Measurements from ENCODE around the gene KCNMB1.

Gene KCNMB1

GRCh38 chr5:170414786-170415185 lies 25.6 kb upstream of the KCNMB1 start:
- no peak for DNase-seq (ENCODE audit: low read depth in 2 of 2)

- DNase-seq (ENCODE audit: low read depth in 2 of 2): no peak
These were observed 24.7 kb upstream of the KCNMB1 start for GRCh38 chr5:170413897-170414296.

GRCh38 chr5:170411100-170411499 lies 21.9 kb upstream of the KCNMB1 start:
- DNase-seq (ENCODE audit: low read depth in 2 of 2): no peak

- DNase-seq (ENCODE audit: low read depth in 2 of 2): no peak
These were observed 21.2 kb upstream of the KCNMB1 start for GRCh38 chr5:170410401-170410800.

GRCh38 chr5:170408877-170409660 lies 19.9 kb upstream of the KCNMB1 start:
- no peak for DNase-seq (ENCODE audit: low read depth in 2 of 2)

- no peak for DNase-seq (ENCODE audit: low read depth in 2 of 2)
These were observed 19.1 kb upstream of the KCNMB1 start for GRCh38 chr5:170408226-170408625.

- no peak for DNase-seq (ENCODE audit: low read depth in 2 of 2)
These were observed 17.9 kb upstream of the KCNMB1 start for GRCh38 chr5:170407062-170407461.

GRCh38 chr5:170405817-170406216 lies 16.6 kb upstream of the KCNMB1 start:
- DNase-seq (ENCODE audit: low read depth in 2 of 2): no peak

GRCh38 chr5:170404398-170404797 lies 15.2 kb upstream of the KCNMB1 start:
- no peak for DNase-seq (ENCODE audit: low read depth in 2 of 2)

- DNase-seq (ENCODE audit: low read depth in 2 of 2): no peak
These were observed 14.5 kb upstream of the KCNMB1 start for GRCh38 chr5:170403675-170404074.

- DNase-seq (ENCODE audit: low read depth in 2 of 2): no peak
These were observed 13.3 kb upstream of the KCNMB1 start for GRCh38 chr5:170402508-170402907.

GRCh38 chr5:170397059-170397458 lies 7.9 kb upstream of the KCNMB1 start:
- no peak for DNase-seq (ENCODE audit: low read depth in 2 of 2)

- DNase-seq (ENCODE audit: low read depth in 2 of 2): no peak
These were observed 4.8 kb upstream of the KCNMB1 start for GRCh38 chr5:170393958-170394357.

GRCh38 chr5:170393235-170393634 lies 4.1 kb upstream of the KCNMB1 start:
- peak; percentile 19 to 24 for DNase-seq (ENCODE audit: low read depth in 2 of 2)

GRCh38 chr5:170390472-170390871 lies 1.3 kb upstream of the KCNMB1 start:
- no peak for DNase-seq (ENCODE audit: low read depth in 2 of 2)

GRCh38 chr5:170389550-170389892 lies 354 bp upstream of the KCNMB1 start:
- DNase-seq (ENCODE audit: low read depth in 2 of 2): no peak

GRCh38 chr5:170387775-170388639 lies 1.2 kb downstream of the KCNMB1 start:
- DNase-seq (ENCODE audit: low read depth in 2 of 2): no peak

- DNase-seq (ENCODE audit: low read depth in 2 of 2): no peak
These were observed 2.3 kb downstream of the KCNMB1 start for GRCh38 chr5:170386743-170387395.

GRCh38 chr5:170383227-170383626 lies 5.9 kb downstream of the KCNMB1 start:
- no peak for DNase-seq (ENCODE audit: low read depth in 2 of 2)

- DNase-seq (ENCODE audit: low read depth in 2 of 2): no peak
These were observed 6.4 kb downstream of the KCNMB1 start for GRCh38 chr5:170382790-170383189.

GRCh38 chr5:170380361-170380951 lies 8.7 kb downstream of the KCNMB1 start:
- DNase-seq (ENCODE audit: low read depth in 2 of 2): no peak

GRCh38 chr5:170378740-170379139 lies 10.4 kb downstream of the KCNMB1 start:
- no peak for DNase-seq (ENCODE audit: low read depth in 2 of 2)
